GM12891 (cell line): Measurements from ENCODE around the gene MUC16.
"Not testable (repeated sequence)": the region's sequence is repeated elsewhere in the genome, so short reads cannot be mapped to it uniquely, and the experiment has no call there.

Source experiments
- POLR2A ChIP-seq: IDR thresholded peaks from 2 replicates; pipeline ENCODE4 v1.6.1; 2011; ENCODE audit warnings: low read depth, low read length, control low read depth
- POLR2AphosphoS5 ChIP-seq: IDR thresholded peaks from 2 replicates; pipeline ENCODE4 v1.6.1; 2011; ENCODE audit warnings: low read depth, low read length, control low read depth
- POU2F2 ChIP-seq: IDR thresholded peaks from 2 replicates; pipeline ENCODE4 v1.6.1; 2011; ENCODE audit warnings: low read depth, mild to moderate bottlenecking, control low read depth, low read length, moderate library complexity
- SPI1 ChIP-seq: IDR thresholded peaks from 2 replicates; pipeline ENCODE4 v1.6.1; 2011; ENCODE audit warnings: low read depth, low read length, control low read depth
- TAF1 ChIP-seq: IDR thresholded peaks from 2 replicates; pipeline ENCODE4 v1.6.1; 2011; ENCODE audit warnings: low read depth, low read length, control low read depth

GRCh38 chr19:9056131-9056530 lies 45.9 kb upstream of the MUC16 start:
- TF ChIP-seq POLR2AphosphoS5, POLR2A, TAF1, POU2F2, SPI1: not testable (repeated sequence)
